PC-9 (cell line): ENCODE results near the gene UBAC1.

Experiments
- EZH2 ChIP-seq: fragments of 200-600 bp; sonication (generic); IDR thresholded peaks from 2 replicates; pipeline ENCODE4 v1.8.0; 2017; ENCODE audit warnings: antibody characterized with exemption, low read depth
- TF ChIP-seq, protein P1 (sequence below): fragments of 200-600 bp; sonication (generic); conservative IDR thresholded peaks from 2 replicates; pipeline ENCODE4 v1.6.1; 2017; ENCODE audit warnings: mixed run types, antibody characterized with exemption, mild to moderate bottlenecking, moderate library complexity

GRCh38 chr9:135993409-135993742, 32.2 kb upstream of the UBAC1 start:
- TF ChIP-seq, protein P1, sequence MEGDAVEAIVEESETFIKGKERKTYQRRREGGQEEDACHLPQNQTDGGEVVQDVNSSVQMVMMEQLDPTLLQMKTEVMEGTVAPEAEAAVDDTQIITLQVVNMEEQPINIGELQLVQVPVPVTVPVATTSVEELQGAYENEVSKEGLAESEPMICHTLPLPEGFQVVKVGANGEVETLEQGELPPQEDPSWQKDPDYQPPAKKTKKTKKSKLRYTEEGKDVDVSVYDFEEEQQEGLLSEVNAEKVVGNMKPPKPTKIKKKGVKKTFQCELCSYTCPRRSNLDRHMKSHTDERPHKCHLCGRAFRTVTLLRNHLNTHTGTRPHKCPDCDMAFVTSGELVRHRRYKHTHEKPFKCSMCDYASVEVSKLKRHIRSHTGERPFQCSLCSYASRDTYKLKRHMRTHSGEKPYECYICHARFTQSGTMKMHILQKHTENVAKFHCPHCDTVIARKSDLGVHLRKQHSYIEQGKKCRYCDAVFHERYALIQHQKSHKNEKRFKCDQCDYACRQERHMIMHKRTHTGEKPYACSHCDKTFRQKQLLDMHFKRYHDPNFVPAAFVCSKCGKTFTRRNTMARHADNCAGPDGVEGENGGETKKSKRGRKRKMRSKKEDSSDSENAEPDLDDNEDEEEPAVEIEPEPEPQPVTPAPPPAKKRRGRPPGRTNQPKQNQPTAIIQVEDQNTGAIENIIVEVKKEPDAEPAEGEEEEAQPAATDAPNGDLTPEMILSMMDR, result no peak
- TF ChIP-seq EZH2, result no peak
